H1 (cell line): ENCODE data around the gene CALM1. TPM values are rescaled to one million over a fixed set of nuclear protein-coding genes. Genes with fewer than 3 reads are reported as not detected.

Experiments
- ATF3 ChIP-seq: IDR thresholded peaks from 2 replicates; pipeline ENCODE4 v1.6.1; 2011; ENCODE audit warnings: low read depth, mild to moderate bottlenecking, low read length; ENCODE audit not compliant: insufficient read depth
- BRCA1 ChIP-seq: IDR thresholded peaks from 2 replicates; pipeline ENCODE4 v1.6.1; 2012; ENCODE audit warnings: low read depth, low read length, improper control_type of control experiment
- CBX5 ChIP-seq: fragments of 300-800, 300-1000 bp; sonication (generic); IDR thresholded peaks from 2 replicates; pipeline ENCODE4 v1.7.1; 2016; ENCODE audit warnings: antibody characterized with exemption, low read length, low read depth
- RBBP5 ChIP-seq: IDR thresholded peaks from 2 replicates; pipeline ENCODE4 v1.7.1; 2012; ENCODE audit warnings: low read depth, mild to moderate bottlenecking, inconsistent platforms, low read length, moderate library complexity, borderline replicate concordance
- polyA plus RNA-seq, 7 experiments: library from polyadenylated mRNA; depleted of rRNA in 3 of 7; stranded (reverse) in 5 of 7; unstranded in 2 of 7; fragments of >200 nt in 5 of 7; fragments of 200-250 nt in 2 of 7; gene quantifications; 1 replicate in 5 of 7; 2 replicates in 1 of 7; 4 replicates in 1 of 7; pipeline versions ENCODE4 v1.2.1 to v1.2.3, GENCODE V29; 2011 to 2013; ENCODE audit warnings: missing spikeins in 2 of 7, mixed read lengths in 2 of 7
- total RNA-seq: library from RNA; stranded (reverse); fragmentation: NEBNext Ultra II Directional; extraction: Animal tissue kit (Norgen Biotek cat#: 25700); gene quantifications from 2 replicates; pipeline ENCODE4 v1.2.1, GENCODE V29; 2021
- TF ChIP-seq, protein P1 (sequence below): fragments of 300-600 bp; sonication (generic); IDR thresholded peaks from 2 replicates; pipeline ENCODE4 v1.7.1; 2012; ENCODE audit warnings: low read length, moderate library complexity, mild to moderate bottlenecking, inconsistent platforms; ENCODE audit not compliant: insufficient replicate concordance

CALM1 gene
- total and polyA plus RNA-seq, 2 of the 8 experiments (the other 6 are each of a cell fraction or from before 2014, with no cell fraction given) = 285 to 422 TPM

GRCh38 chr14:90416720-90417119 lies 19.9 kb downstream of the CALM1 start (continued):
- no peak for TF ChIP-seq BRCA1
- TF ChIP-seq ATF3 = no peak
- TF ChIP-seq CBX5 = no peak
- TF ChIP-seq, protein P1, sequence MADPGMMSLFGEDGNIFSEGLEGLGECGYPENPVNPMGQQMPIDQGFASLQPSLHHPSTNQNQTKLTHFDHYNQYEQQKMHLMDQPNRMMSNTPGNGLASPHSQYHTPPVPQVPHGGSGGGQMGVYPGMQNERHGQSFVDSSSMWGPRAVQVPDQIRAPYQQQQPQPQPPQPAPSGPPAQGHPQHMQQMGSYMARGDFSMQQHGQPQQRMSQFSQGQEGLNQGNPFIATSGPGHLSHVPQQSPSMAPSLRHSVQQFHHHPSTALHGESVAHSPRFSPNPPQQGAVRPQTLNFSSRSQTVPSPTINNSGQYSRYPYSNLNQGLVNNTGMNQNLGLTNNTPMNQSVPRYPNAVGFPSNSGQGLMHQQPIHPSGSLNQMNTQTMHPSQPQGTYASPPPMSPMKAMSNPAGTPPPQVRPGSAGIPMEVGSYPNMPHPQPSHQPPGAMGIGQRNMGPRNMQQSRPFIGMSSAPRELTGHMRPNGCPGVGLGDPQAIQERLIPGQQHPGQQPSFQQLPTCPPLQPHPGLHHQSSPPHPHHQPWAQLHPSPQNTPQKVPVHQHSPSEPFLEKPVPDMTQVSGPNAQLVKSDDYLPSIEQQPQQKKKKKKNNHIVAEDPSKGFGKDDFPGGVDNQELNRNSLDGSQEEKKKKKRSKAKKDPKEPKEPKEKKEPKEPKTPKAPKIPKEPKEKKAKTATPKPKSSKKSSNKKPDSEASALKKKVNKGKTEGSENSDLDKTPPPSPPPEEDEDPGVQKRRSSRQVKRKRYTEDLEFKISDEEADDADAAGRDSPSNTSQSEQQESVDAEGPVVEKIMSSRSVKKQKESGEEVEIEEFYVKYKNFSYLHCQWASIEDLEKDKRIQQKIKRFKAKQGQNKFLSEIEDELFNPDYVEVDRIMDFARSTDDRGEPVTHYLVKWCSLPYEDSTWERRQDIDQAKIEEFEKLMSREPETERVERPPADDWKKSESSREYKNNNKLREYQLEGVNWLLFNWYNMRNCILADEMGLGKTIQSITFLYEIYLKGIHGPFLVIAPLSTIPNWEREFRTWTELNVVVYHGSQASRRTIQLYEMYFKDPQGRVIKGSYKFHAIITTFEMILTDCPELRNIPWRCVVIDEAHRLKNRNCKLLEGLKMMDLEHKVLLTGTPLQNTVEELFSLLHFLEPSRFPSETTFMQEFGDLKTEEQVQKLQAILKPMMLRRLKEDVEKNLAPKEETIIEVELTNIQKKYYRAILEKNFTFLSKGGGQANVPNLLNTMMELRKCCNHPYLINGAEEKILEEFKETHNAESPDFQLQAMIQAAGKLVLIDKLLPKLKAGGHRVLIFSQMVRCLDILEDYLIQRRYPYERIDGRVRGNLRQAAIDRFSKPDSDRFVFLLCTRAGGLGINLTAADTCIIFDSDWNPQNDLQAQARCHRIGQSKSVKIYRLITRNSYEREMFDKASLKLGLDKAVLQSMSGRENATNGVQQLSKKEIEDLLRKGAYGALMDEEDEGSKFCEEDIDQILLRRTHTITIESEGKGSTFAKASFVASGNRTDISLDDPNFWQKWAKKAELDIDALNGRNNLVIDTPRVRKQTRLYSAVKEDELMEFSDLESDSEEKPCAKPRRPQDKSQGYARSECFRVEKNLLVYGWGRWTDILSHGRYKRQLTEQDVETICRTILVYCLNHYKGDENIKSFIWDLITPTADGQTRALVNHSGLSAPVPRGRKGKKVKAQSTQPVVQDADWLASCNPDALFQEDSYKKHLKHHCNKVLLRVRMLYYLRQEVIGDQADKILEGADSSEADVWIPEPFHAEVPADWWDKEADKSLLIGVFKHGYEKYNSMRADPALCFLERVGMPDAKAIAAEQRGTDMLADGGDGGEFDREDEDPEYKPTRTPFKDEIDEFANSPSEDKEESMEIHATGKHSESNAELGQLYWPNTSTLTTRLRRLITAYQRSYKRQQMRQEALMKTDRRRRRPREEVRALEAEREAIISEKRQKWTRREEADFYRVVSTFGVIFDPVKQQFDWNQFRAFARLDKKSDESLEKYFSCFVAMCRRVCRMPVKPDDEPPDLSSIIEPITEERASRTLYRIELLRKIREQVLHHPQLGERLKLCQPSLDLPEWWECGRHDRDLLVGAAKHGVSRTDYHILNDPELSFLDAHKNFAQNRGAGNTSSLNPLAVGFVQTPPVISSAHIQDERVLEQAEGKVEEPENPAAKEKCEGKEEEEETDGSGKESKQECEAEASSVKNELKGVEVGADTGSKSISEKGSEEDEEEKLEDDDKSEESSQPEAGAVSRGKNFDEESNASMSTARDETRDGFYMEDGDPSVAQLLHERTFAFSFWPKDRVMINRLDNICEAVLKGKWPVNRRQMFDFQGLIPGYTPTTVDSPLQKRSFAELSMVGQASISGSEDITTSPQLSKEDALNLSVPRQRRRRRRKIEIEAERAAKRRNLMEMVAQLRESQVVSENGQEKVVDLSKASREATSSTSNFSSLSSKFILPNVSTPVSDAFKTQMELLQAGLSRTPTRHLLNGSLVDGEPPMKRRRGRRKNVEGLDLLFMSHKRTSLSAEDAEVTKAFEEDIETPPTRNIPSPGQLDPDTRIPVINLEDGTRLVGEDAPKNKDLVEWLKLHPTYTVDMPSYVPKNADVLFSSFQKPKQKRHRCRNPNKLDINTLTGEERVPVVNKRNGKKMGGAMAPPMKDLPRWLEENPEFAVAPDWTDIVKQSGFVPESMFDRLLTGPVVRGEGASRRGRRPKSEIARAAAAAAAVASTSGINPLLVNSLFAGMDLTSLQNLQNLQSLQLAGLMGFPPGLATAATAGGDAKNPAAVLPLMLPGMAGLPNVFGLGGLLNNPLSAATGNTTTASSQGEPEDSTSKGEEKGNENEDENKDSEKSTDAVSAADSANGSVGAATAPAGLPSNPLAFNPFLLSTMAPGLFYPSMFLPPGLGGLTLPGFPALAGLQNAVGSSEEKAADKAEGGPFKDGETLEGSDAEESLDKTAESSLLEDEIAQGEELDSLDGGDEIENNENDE = no peak
- no peak for TF ChIP-seq RBBP5
- TF ChIP-seq, all 59 proteins: peak for 0
